GM12874 (cell line): ENCODE data around the gene DENND4C.

ENCODE experiments used
- TF ChIP-seq, protein P1 (sequence below): IDR thresholded peaks from 2 replicates; pipeline ENCODE4 v1.5.1; 2011; ENCODE audit warnings: low read depth, mild to moderate bottlenecking, control low read depth, low read length, moderate library complexity; ENCODE audit not compliant: insufficient read depth

The DENND4C gene

GRCh38 chr9:19288081-19288480 lies 57.6 kb downstream of the DENND4C start:
- TF ChIP-seq, protein P1, sequence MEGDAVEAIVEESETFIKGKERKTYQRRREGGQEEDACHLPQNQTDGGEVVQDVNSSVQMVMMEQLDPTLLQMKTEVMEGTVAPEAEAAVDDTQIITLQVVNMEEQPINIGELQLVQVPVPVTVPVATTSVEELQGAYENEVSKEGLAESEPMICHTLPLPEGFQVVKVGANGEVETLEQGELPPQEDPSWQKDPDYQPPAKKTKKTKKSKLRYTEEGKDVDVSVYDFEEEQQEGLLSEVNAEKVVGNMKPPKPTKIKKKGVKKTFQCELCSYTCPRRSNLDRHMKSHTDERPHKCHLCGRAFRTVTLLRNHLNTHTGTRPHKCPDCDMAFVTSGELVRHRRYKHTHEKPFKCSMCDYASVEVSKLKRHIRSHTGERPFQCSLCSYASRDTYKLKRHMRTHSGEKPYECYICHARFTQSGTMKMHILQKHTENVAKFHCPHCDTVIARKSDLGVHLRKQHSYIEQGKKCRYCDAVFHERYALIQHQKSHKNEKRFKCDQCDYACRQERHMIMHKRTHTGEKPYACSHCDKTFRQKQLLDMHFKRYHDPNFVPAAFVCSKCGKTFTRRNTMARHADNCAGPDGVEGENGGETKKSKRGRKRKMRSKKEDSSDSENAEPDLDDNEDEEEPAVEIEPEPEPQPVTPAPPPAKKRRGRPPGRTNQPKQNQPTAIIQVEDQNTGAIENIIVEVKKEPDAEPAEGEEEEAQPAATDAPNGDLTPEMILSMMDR: no peak

DNA sequence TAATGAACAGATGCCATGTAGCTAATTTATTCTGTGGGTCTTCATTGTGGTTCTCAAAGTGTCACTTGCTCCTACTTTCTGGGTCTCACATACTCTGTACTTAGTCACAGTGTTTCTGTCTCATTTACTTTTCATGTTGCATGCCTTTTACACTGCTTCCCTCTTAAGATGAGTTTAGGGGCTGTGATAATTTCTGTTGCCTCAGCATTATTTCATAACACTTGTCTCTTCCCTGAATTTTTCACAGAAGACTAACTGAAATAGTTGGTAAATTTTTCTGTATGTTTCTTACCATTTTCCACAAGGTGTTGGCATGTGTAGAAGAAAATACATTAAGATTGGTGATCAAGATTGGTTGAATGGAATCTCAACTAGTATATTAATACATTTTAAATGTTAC lies 59.6 kb downstream of the DENND4C start:
- TF ChIP-seq, protein P1: no peak

- TF ChIP-seq, protein P1: no peak
Observed at GRCh38 chr9:19294219-19294618, 63.7 kb downstream of the DENND4C start.

GRCh38 chr9:19298436-19299000 lies 68.0 kb downstream of the DENND4C start:
- TF ChIP-seq, protein P1: no peak

GRCh38 chr9:19303216-19303615 lies 72.7 kb downstream of the DENND4C start:
- TF ChIP-seq, protein P1: no peak

DNA sequence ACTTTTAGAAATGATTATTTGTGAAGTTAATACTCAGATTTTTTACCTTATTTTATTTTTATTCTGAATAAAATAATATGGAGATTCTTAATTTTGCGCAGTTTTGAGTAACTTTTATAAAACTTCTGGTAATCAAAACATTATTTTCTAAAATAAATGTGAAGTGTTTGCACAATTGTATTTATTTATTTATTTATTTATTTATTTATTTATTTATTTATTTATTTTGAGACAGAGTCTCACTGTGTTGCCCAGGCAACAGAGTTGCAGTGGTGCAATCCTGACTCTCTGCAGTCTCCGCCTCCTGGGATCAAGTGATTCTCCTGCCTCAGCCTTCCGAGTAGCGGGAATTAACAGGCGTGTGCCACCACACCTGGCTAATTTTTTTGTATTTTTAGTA lies 76.1 kb downstream of the DENND4C start:
- TF ChIP-seq, protein P1: no peak

DNA sequence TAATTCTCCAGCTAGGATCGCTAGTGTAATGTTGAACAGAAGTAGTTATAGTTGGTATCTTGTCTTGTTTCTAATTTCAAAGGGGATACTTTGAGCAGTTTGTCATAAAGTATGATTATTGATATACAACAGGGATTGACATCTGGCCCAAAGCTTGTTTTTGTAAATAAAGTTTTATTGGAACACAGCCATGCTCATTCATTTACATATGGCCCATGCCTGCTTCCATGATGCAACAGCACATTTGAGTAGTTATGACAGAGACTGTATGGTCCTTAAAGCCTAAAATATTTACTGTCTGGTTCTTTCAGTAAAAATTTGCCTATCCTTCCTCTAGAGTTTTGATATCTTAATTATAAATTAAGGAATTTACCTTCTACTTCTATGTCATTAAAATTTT lies 79.8 kb downstream of the DENND4C start:
- TF ChIP-seq, protein P1: no peak

- TF ChIP-seq, protein P1: no peak
Observed at GRCh38 chr9:19313573-19313972, 83.1 kb downstream of the DENND4C start.
